BJ (cell line): ENCODE data around the gene ADAM33. TPM values are rescaled to one million over a fixed set of nuclear protein-coding genes. Genes with fewer than 3 reads are reported as not detected.

Source experiments
- CTCF ChIA-PET: fragments of 350-600 bp; formaldehyde crosslinking; extraction: SDS; loops from one replicate; lab custom pipeline; 2021; ENCODE audit warnings: antibody characterized with exemption, inconsistent platforms; lab: Yijun Ruan, JAX
- POLR2A ChIA-PET: fragments of 300-600 bp; sonication (Branson Sonifier 250); formaldehyde crosslinking; extraction: SDS; loops from one replicate; lab custom pipeline; 2021; ENCODE audit warnings: antibody characterized with exemption; lab: Charles Lee
- DNase-seq: peaks from one replicate; pipeline ENCODE4 v3.0.0-alpha.2; 2011; ENCODE audit warnings: low read depth
- H3K27me3 ChIP-seq: 2 replicates; pipeline ENCODE4 v1.6.0; 2011; ENCODE audit warnings: low read length; ENCODE audit not compliant: control insufficient read depth, insufficient read depth
- H3K36me3 ChIP-seq: 2 replicates; pipeline ENCODE4 v1.5.1; 2011; ENCODE audit warnings: low read length; ENCODE audit not compliant: control insufficient read depth, insufficient read depth
- H3K4me3 ChIP-seq: 2 replicates; pipeline ENCODE4 v1.5.1; 2011; ENCODE audit warnings: low read depth, mild to moderate bottlenecking, control low read depth, low read length
- CTCF ChIP-seq: IDR thresholded peaks from 2 replicates; pipeline ENCODE4 v1.5.1; 2011; ENCODE audit warnings: low read depth, mild to moderate bottlenecking, control low read depth, inconsistent platforms, low read length, moderate library complexity; ENCODE audit not compliant: insufficient read depth
- polyA plus RNA-seq: library from polyadenylated mRNA; depleted of rRNA; stranded (reverse); fragments of >200 nt; gene quantifications from 2 replicates; pipeline ENCODE4 v1.2.3, GENCODE V29; 2011

ADAM33 gene
- polyA plus RNA-seq, 1 experiment = 82.6 TPM

- no peak for TF ChIP-seq CTCF
- Histone ChIP-seq H3K4me3 (no peak overlapping the region), H3K27me3 (no peaks in the 10 kb centered on the region; the same call in 1 of the 2 replicates), H3K36me3 (no peaks in the 10 kb centered on the region)
- POLR2A ChIA-PET = no interaction called here
- DNase-seq = no peak
- CTCF ChIA-PET = interaction anchor here (0.5 to 7.6 kb wide), 6 partner anchors 11 to 111 kb away, joined by 3 to 75 read pairs (median 3); no protein-coding TSS in a partner anchor
These were observed 22.3 kb upstream of the ADAM33 start for GRCh38 chr20:3704087-3704486.

DNA sequence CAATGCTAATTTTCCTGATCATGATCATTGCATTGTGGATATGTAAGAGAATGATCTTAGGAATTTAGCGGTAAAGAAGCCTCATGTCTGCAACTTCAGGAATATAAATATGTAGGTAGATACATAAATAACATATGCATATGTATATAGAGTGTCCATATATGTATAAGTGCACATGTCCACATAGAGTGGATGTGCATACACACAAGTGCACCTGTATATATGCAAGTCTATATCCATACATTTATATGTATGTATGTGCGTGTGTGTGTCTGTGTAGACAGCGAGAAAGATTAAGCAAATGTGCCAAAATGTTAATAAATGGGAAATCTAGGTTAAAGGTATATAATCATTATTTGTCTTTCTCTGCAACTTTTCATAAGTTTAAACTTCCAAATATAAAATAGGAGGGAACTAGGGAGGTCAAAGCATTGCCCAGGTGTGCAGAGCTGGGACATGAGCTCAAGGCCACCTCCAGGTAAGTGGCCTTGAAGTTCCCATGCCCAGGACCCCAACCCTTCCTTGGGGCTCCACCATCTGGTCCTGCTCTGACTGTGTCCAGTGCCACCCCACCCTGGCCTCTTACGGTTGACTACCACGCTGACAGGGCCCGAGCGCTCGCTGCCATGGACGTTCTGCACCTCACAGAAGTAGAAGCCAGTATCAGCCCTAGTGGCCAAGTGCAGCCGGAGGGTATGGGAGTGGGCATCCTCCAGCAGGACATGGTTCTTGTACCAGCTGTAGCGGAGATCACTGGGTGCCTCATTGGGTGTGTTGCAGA is 21.0 kb upstream of the ADAM33 start:
- ChIA-PET POLR2A (no interaction called here), CTCF (interaction anchor here (1.0 to 7.6 kb wide), 3 partner anchors 15 to 25 kb away, joined by 3 to 75 read pairs (median 5); no protein-coding TSS in a partner anchor)
- TF ChIP-seq CTCF = no peak
- Histone ChIP-seq H3K27me3 (peaks cover 2% of the 10 kb centered on the region), H3K4me3 (no peak overlapping the region), H3K36me3 (no peaks in the 10 kb centered on the region)
- no peak for DNase-seq

GRCh38 chr20:3701061-3701998 is 19.5 kb upstream of the ADAM33 start:
- Histone ChIP-seq H3K4me3 (no peak overlapping the region), H3K36me3 (no peaks in the 10 kb centered on the region), H3K27me3 (peaks cover 2% of the 10 kb centered on the region; the same call in 1 of the 2 replicates)
- no peak for DNase-seq
- TF ChIP-seq CTCF = no peak
- POLR2A ChIA-PET = no interaction called here
- CTCF ChIA-PET = interaction anchor here (1.1 to 7.6 kb wide), 4 partner anchors 10 to 85 kb away, joined by 3 to 75 read pairs (median 28); partner anchors contain the start of genes CENPB and SIGLEC1

DNA sequence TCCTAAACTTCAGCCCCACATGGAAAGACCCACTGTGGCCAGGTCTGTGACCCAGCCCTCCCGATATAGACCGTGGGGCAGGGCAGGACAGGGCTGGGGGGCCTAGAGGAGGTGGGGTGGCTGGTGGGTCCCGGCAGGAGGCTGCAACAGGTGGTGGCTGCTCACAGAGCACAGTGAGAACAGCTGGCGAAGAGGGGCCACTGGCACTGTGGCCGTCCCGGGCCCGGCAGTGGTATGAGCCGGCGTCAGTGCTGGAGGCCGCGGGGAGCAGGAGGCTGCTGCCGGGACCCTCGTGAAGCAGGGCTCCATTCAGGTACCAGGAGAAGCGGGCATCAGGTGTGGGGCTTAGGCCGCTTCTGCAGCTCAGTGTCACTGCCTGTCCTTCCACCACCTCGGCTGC is 17.2 kb upstream of the ADAM33 start:
- CTCF ChIA-PET = interaction anchor here (0.6 to 5.2 kb wide), 7 partner anchors 9 to 52 kb away, joined by 3 to 45 read pairs (median 8); partner anchors contain the start of gene SIGLEC1
- H3K27me3 ChIP-seq = peaks cover 2% of the 10 kb centered on the region; the same call in 1 of the 2 replicates

More for the DNA sequence above, 17.2 kb upstream of the ADAM33 start:
- no peaks in the 10 kb centered on the region for H3K36me3 ChIP-seq
- no peak for TF ChIP-seq CTCF
- POLR2A ChIA-PET = interaction anchor here (0.6 kb wide), 1 partner anchor 17 kb away, joined by 3 read pairs; no protein-coding TSS in a partner anchor
- no peak for DNase-seq
- H3K4me3 ChIP-seq = no peak overlapping the region
